Measurements from ENCODE around the gene STK11IP. TPM values are rescaled to one million over a fixed set of nuclear protein-coding genes. Genes with fewer than 3 reads are reported as not detected.
A peak's percentile ranks its signal among the peaks of the same experiment; 100 is the strongest.

STK11IP gene
- total and polyA plus RNA-seq, 2 of the 13 experiments (the other 11 are each of a cell fraction or from before 2014, with no cell fraction given), result 12.8 to 24.0 TPM

GRCh38 chr2:219597552-219598307 is at the start of gene STK11IP (continued):
- peak; percentile 96 for TF ChIP-seq PHF20 (CRISPR knock-in tag; IDR thresholded peaks at IDR 0.05)
- TF ChIP-seq DPF2 (CRISPR knock-in tag; IDR thresholded peaks at IDR 0.05; ENCODE audit: borderline replicate concordance, low read depth), result no peak
- peak; percentile 79 for TF ChIP-seq RXRA (CRISPR knock-in tag; IDR thresholded peaks at IDR 0.05)
- peak; percentile 87 for TF ChIP-seq ZNF598 (CRISPR knock-in tag; IDR thresholded peaks at IDR 0.05; ENCODE audit: borderline replicate concordance)
- TF ChIP-seq TBX2 (CRISPR knock-in tag; IDR thresholded peaks at IDR 0.05; ENCODE audit: borderline replicate concordance), result peak; percentile 76
- TF ChIP-seq, protein P1, sequence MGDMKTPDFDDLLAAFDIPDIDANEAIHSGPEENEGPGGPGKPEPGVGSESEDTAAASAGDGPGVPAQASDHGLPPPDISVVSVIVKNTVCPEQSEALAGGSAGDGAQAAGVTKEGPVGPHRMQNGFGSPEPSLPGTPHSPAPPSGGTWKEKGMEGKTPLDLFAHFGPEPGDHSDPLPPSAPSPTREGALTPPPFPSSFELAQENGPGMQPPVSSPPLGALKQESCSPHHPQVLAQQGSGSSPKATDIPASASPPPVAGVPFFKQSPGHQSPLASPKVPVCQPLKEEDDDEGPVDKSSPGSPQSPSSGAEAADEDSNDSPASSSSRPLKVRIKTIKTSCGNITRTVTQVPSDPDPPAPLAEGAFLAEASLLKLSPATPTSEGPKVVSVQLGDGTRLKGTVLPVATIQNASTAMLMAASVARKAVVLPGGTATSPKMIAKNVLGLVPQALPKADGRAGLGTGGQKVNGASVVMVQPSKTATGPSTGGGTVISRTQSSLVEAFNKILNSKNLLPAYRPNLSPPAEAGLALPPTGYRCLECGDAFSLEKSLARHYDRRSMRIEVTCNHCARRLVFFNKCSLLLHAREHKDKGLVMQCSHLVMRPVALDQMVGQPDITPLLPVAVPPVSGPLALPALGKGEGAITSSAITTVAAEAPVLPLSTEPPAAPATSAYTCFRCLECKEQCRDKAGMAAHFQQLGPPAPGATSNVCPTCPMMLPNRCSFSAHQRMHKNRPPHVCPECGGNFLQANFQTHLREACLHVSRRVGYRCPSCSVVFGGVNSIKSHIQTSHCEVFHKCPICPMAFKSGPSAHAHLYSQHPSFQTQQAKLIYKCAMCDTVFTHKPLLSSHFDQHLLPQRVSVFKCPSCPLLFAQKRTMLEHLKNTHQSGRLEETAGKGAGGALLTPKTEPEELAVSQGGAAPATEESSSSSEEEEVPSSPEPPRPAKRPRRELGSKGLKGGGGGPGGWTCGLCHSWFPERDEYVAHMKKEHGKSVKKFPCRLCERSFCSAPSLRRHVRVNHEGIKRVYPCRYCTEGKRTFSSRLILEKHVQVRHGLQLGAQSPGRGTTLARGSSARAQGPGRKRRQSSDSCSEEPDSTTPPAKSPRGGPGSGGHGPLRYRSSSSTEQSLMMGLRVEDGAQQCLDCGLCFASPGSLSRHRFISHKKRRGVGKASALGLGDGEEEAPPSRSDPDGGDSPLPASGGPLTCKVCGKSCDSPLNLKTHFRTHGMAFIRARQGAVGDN (CRISPR knock-in tag; IDR thresholded peaks at IDR 0.05), result peak; percentile 97
- no peak for TF ChIP-seq TEAD2 (CRISPR knock-in tag; IDR thresholded peaks at IDR 0.05)
- TF ChIP-seq, protein P2, sequence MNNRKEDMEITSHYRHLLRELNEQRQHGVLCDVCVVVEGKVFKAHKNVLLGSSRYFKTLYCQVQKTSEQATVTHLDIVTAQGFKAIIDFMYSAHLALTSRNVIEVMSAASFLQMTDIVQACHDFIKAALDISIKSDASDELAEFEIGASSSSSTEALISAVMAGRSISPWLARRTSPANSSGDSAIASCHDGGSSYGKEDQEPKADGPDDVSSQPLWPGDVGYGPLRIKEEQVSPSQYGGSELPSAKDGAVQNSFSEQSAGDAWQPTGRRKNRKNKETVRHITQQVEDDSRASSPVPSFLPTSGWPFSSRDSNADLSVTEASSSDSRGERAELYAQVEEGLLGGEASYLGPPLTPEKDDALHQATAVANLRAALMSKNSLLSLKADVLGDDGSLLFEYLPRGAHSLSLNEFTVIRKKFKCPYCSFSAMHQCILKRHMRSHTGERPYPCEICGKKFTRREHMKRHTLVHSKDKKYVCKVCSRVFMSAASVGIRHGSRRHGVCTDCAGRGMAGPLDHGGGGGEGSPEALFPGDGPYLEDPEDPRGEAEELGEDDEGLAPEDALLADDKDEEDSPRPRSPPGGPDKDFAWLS (CRISPR knock-in tag; IDR thresholded peaks at IDR 0.05; ENCODE audit: borderline replicate concordance), result no peak
- TF ChIP-seq ARNT2 (CRISPR knock-in tag; IDR thresholded peaks at IDR 0.05; ENCODE audit: low read depth), result peak; percentile 71
- peak; percentile 56 for TF ChIP-seq PHF5A (CRISPR knock-in tag; IDR thresholded peaks at IDR 0.05; ENCODE audit: low read depth, unreplicated experiment)
- TF ChIP-seq ZNF207 (IDR thresholded peaks at IDR 0.05; ENCODE audit: borderline replicate concordance), result no peak
- TF ChIP-seq, protein P3, sequence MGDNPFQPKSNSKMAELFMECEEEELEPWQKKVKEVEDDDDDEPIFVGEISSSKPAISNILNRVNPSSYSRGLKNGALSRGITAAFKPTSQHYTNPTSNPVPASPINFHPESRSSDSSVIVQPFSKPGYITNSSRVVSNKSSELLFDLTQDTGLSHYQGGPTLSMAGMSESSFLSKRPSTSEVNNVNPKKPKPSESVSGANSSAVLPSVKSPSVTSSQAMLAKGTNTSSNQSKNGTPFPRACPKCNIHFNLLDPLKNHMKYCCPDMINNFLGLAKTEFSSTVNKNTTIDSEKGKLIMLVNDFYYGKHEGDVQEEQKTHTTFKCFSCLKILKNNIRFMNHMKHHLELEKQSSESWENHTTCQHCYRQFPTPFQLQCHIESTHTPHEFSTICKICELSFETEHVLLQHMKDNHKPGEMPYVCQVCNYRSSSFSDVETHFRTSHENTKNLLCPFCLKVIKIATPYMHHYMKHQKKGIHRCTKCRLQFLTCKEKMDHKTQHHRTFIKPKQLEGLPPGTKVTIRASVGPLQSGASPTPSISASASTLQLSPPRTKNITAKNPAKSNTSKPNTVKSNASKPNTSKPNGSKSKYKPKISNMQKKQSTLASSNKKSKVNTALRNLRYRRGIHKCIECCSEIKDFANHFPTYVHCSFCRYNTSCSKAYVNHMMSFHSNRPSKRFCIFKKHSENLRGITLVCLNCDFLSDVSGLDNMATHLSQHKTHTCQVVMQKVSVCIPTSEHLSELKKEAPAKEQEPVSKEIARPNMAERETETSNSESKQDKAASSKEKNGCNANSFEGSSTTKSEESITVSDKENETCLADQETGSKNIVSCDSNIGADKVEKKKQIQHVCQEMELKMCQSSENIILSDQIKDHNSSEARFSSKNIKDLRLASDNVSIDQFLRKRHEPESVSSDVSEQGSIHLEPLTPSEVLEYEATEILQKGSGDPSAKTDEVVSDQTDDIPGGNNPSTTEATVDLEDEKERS (CRISPR knock-in tag; IDR thresholded peaks at IDR 0.05), result peak; percentile 47; the same call in 1 of the 2 replicates
- TF ChIP-seq MLLT10 (CRISPR knock-in tag; IDR thresholded peaks at IDR 0.05), result no peak
- no peak for TF ChIP-seq SOX6 (IDR thresholded peaks at IDR 0.05)
- TF ChIP-seq SOX6 (CRISPR knock-in tag; IDR thresholded peaks at IDR 0.05), result peak; percentile 76; the same call in 1 of the 2 replicates
- no peak for TF ChIP-seq ZNF326 (CRISPR knock-in tag; IDR thresholded peaks at IDR 0.05; ENCODE audit: borderline replicate concordance)
- TF ChIP-seq BRCA1 (CRISPR knock-in tag; IDR thresholded peaks at IDR 0.05), result no peak
- TF ChIP-seq SMAD1 (CRISPR knock-in tag; IDR thresholded peaks at IDR 0.05; ENCODE audit: borderline replicate concordance, low read depth), result peak; percentile 94; the same call in 1 of the 2 replicates
- no peak for TF ChIP-seq NCOA5 (CRISPR knock-in tag; IDR thresholded peaks at IDR 0.05)
- peak; percentile 98 for TF ChIP-seq RBFOX2 (IDR thresholded peaks at IDR 0.05; ENCODE audit: low read depth, low read length)
- peak; percentile 86; the same call in 1 of the 2 replicates for TF ChIP-seq NRL (CRISPR knock-in tag; IDR thresholded peaks at IDR 0.05; ENCODE audit: borderline replicate concordance)
- TF ChIP-seq FOXA3 (CRISPR knock-in tag; IDR thresholded peaks at IDR 0.05), result peak; percentile 66

All from HepG2 (cell line).